Peyer's patch (tissue), 4 donors: ENCODE measurements around the gene CTSA. TPM values are rescaled to one million over a fixed set of nuclear protein-coding genes. Genes with fewer than 3 reads are reported as not detected.

ENCODE experiments used
- DNase-seq, 3 donors: peaks; one replicate each; pipeline ENCODE4 v3.0.0-alpha.2; 2017 to 2019
- H3K27ac ChIP-seq, 4 donors: fragments of 200-600 bp; sonication (generic); one replicate each; pipeline ENCODE4 v1.5.1; 2016 to 2019
- H3K27me3 ChIP-seq, 2 donors: fragments of 200-600 bp; sonication (generic); one replicate each; pipeline ENCODE4 v1.5.1; 2019
- H3K36me3 ChIP-seq, 3 donors: fragments of 200-600 bp; sonication (generic); one replicate each; pipeline ENCODE4 v1.5.1; 2016 to 2019
- H3K4me1 ChIP-seq, 4 donors: fragments of 200-600 bp; sonication (generic); one replicate each; pipeline ENCODE4 v1.5.1; 2016 to 2019
- H3K4me3 ChIP-seq, 4 donors: fragments of 200-600 bp; sonication (generic); 1 replicate in 3 of 4; 2 replicates in 1 of 4; pipeline ENCODE4 v1.5.1; 2016 to 2019; ENCODE audit warnings: mild to moderate bottlenecking in 1 of 4
- H3K9me3 ChIP-seq, 4 donors: fragments of 200-600 bp; sonication (generic); one replicate each; pipeline ENCODE4 v1.5.1; 2016 to 2019; ENCODE audit warnings: mild to moderate bottlenecking in 1 of 4
- POLR2A ChIP-seq, 2 donors: fragments of 450-650 bp; IDR thresholded peaks; one replicate each; pipeline ENCODE4 v1.5.1; 2017; ENCODE audit warnings: antibody characterized with exemption in 2 of 2, mild to moderate bottlenecking in 2 of 2, moderate library complexity in 2 of 2
- total RNA-seq, 4 donors: library from RNA; depleted of rRNA; stranded (reverse); fragments of >200 nt; gene quantifications; one replicate each; pipeline ENCODE4 v1.1.0, GENCODE V29; 2016
- TF ChIP-seq, protein P1 (sequence below), 6 experiments: fragments of 450-650 bp in 4 of 6; fragments of 200-600 bp in 2 of 6; sonication (generic) in 1 of 6; IDR thresholded peaks; one replicate each; pipeline ENCODE4 v1.5.1; 2017 to 2019; ENCODE audit warnings: antibody characterized with exemption in 6 of 6, mild to moderate bottlenecking in 3 of 6, moderate library complexity in 1 of 6

The CTSA gene
- total RNA-seq, 4 donors from 2014 or later: 85.0 to 602 (median 258) TPM

GRCh38 chr20:45880988-45881788 is 9.9 kb upstream of the CTSA start, which contains the start of gene ZSWIM1:
Gene ZSWIM1 (plus strand): TSS chr20:45881227. CDS start chr20:45882593, 1,366 bp downstream.
- Histone ChIP-seq H3K4me1 (peaks cover 0 to 35% (median 3%) of the 10 kb centered on the region in 4 donors), H3K36me3 (peaks cover 0 to 42% (median 0%) of the 10 kb centered on the region in 3 donors), H3K4me3 (peak within 1 kb of the TSS; percentile 49 to 70 (median 54)), H3K27ac (peak within 1 kb of the TSS; percentile 74 to 89 (median 78)), H3K9me3 (no peaks in the 10 kb centered on the region), H3K27me3 (no peaks in the 10 kb centered on the region)
- TF ChIP-seq POLR2A (IDR thresholded peaks at IDR 0.05): peak; percentile 41 to 58
- TF ChIP-seq, protein P1, sequence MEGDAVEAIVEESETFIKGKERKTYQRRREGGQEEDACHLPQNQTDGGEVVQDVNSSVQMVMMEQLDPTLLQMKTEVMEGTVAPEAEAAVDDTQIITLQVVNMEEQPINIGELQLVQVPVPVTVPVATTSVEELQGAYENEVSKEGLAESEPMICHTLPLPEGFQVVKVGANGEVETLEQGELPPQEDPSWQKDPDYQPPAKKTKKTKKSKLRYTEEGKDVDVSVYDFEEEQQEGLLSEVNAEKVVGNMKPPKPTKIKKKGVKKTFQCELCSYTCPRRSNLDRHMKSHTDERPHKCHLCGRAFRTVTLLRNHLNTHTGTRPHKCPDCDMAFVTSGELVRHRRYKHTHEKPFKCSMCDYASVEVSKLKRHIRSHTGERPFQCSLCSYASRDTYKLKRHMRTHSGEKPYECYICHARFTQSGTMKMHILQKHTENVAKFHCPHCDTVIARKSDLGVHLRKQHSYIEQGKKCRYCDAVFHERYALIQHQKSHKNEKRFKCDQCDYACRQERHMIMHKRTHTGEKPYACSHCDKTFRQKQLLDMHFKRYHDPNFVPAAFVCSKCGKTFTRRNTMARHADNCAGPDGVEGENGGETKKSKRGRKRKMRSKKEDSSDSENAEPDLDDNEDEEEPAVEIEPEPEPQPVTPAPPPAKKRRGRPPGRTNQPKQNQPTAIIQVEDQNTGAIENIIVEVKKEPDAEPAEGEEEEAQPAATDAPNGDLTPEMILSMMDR (IDR thresholded peaks at IDR 0.05): no peak
- DNase-seq: peak; percentile 99 to 100 (median 100)

DNA sequence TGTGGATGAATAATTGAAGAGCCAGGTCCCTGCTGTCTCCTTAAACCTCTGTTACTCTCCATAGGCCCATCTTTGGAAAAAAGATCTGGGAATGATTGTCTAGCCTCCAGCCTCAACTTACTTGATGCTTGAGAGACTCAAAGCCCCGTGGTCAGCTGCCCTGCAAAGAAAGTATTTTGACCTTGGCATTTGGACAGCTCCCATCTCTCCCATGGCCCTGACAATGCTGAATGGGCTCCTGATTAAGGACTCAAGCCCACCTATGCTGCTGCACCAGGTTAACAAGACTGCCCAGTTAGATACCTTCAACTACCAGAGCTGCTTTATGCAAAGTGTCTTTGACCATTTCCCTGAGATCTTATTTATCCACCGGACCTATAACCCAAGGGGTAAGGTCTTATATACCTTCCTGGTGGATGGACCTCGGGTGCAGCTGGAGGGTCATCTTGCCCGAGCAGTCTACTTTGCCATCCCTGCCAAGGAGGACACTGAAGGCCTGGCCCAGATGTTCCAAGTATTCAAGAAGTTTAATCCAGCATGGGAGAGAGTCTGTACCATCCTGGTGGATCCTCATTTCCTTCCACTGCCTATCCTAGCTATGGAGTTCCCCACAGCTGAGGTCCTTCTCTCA is 8.6 kb upstream of the CTSA start:
- Histone ChIP-seq H3K27me3 (no peaks in the 10 kb centered on the region), H3K36me3 (peaks cover 0 to 39% (median 0%) of the 10 kb centered on the region in 3 donors), H3K4me1 (peaks cover 0 to 35% (median 3%) of the 10 kb centered on the region in 4 donors), H3K9me3 (no peaks in the 10 kb centered on the region), H3K27ac (no peak overlapping the region), H3K4me3 (no peak overlapping the region)
- TF ChIP-seq, protein P1 (IDR thresholded peaks at IDR 0.05): no peak
- TF ChIP-seq POLR2A (IDR thresholded peaks at IDR 0.05): no peak
- peak in 1 of 3 donors; percentile 10 for DNase-seq

DNA sequence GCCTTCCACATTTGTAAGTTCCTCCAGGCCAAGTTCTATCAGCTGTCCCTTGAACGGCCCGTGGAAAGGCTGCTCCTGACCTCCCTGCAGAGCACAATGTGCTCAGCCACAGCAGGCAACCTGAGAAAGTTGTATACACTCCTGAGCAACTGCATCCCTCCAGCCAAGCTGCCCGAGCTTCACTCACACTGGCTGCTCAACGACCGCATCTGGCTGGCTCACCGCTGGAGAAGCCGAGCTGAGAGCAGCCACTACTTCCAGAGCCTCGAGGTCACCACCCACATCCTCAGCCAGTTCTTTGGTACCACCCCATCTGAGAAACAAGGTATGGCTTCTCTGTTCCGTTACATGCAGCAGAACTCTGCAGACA is 8.1 kb upstream of the CTSA start:
- no peaks in the 10 kb centered on the region for H3K9me3 ChIP-seq
- no peaks in the 10 kb centered on the region for H3K27me3 ChIP-seq
- no peak overlapping the region for H3K4me3 ChIP-seq
- H3K36me3 ChIP-seq: peaks cover 0 to 34% (median 0%) of the 10 kb centered on the region in 3 donors
- H3K27ac ChIP-seq: no peak overlapping the region
- H3K4me1 ChIP-seq: peaks cover 0 to 35% (median 3%) of the 10 kb centered on the region in 4 donors
- DNase-seq: no peak
- TF ChIP-seq, protein P1 (IDR thresholded peaks at IDR 0.05): no peak
- TF ChIP-seq POLR2A (IDR thresholded peaks at IDR 0.05): no peak

DNA sequence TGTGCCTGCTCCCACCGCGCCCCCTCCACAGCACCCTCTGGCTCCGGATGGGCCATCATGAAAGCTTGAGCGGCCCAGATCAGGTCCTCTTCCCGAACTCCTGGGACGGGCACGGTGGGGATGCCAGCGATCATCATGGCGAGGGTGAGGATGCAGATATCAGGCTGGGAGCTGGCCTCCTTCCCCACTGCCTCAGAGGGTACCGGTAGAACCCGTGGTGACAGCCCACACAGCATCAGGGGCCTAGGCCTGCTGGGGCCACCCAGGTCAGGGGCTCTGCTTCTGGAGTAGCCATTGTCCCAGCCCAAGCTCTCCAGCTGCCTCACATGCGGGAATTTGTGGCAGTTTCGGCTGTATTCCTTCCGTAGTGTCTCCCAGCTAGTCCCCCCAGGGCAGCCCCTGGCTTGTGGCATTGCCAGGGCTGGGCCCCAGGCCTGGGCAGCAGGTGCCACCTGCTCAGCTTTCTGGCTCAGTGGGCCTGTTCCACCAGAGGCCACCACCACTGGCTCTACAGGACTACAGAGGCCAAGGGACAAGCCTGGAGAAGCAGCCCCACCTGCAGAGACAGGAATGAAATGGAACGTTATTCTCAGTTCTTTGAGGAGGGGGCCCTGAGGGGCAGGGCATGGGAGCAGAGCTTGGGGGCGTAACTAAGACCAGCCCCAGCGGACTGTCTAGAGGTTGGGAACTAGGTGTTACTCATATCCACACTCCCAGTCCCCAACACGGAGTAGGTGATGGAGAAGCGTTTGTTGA is 4.4 kb upstream of the CTSA start:
- Histone ChIP-seq H3K36me3 (peaks cover 0 to 40% (median 0%) of the 10 kb centered on the region in 3 donors), H3K9me3 (no peaks in the 10 kb centered on the region), H3K4me1 (peaks cover 0 to 46% (median 2%) of the 10 kb centered on the region in 4 donors), H3K27me3 (no peaks in the 10 kb centered on the region), H3K27ac (no peak overlapping the region), H3K4me3 (no peak overlapping the region)
- DNase-seq: no peak
- no peak for TF ChIP-seq POLR2A (IDR thresholded peaks at IDR 0.05)
- TF ChIP-seq, protein P1 (IDR thresholded peaks at IDR 0.05): no peak

GRCh38 chr20:45887346-45887715 is 3.8 kb upstream of the CTSA start, which contains the start of gene SPATA25:
Gene SPATA25 (minus strand): TSS chr20:45887622. CDS start chr20:45887590, 32 bp downstream.
- no peak for TF ChIP-seq POLR2A (IDR thresholded peaks at IDR 0.05)
- TF ChIP-seq, protein P1 (IDR thresholded peaks at IDR 0.05): no peak
- peaks cover 0 to 46% (median 3%) of the 10 kb centered on the region in 4 donors for H3K4me1 ChIP-seq
- H3K27ac ChIP-seq: no peak within 1 kb of the TSS
- H3K9me3 ChIP-seq: no peaks in the 10 kb centered on the region
- H3K36me3 ChIP-seq: peaks cover 0 to 40% (median 0%) of the 10 kb centered on the region in 3 donors
- no peaks in the 10 kb centered on the region for H3K27me3 ChIP-seq
- no peak within 1 kb of the TSS for H3K4me3 ChIP-seq
- no peak for DNase-seq
